HEK293 (cell line): Measurements from ENCODE around the gene ZNF582.
A peak's percentile ranks its signal among the peaks of the same experiment; 100 is the strongest.

Source experiments
- CTCF ChIA-PET: fragments of 350-600 bp; formaldehyde crosslinking; extraction: SDS; loops from one replicate; lab custom pipeline; 2021; ENCODE audit warnings: antibody characterized with exemption; lab: Yijun Ruan, JAX
- POLR2A ChIA-PET: fragments of 300-600 bp; formaldehyde crosslinking; extraction: SDS; loops from one replicate; lab custom pipeline; 2020; ENCODE audit warnings: antibody characterized with exemption, inconsistent platforms; lab: Yijun Ruan, JAX
- H3K27ac ChIP-seq: fragments of 200-500 bp; sonication (Bioruptor generic); 2 replicates; pipeline ENCODE4 v1.5.1; 2014; ENCODE audit warnings: low read depth, low read length, control low read depth, inconsistent platforms; ENCODE audit errors: extremely low read depth
- H3K36me3 ChIP-seq, 2 experiments: fragments of 200-500 bp in 1 of 2; sonication (Bioruptor generic) in 1 of 2; 1 replicate in 1 of 2; 2 replicates in 1 of 2; pipeline ENCODE4 v1.5.1; 2014 to 2017; ENCODE audit warnings: inconsistent platforms in 2 of 2, low read length in 2 of 2; ENCODE audit not compliant: control insufficient read depth in 2 of 2, insufficient read depth in 1 of 2
- H3K4me1 ChIP-seq: fragments of 200-500 bp; sonication (Bioruptor generic); 2 replicates; pipeline ENCODE4 v1.5.1; 2014; ENCODE audit warnings: mild to moderate bottlenecking, low read length, inconsistent platforms; ENCODE audit not compliant: control insufficient read depth, insufficient read depth
- H3K4me3 ChIP-seq: 2 replicates; pipeline ENCODE4 v1.5.1; 2011; ENCODE audit warnings: low read depth, mild to moderate bottlenecking, control low read depth, low read length, moderate library complexity
- H3K9me3 ChIP-seq: fragments of 200-500 bp; sonication (Bioruptor generic); 2 replicates; pipeline ENCODE4 v1.5.1; 2014; ENCODE audit warnings: low read depth, low read length, inconsistent platforms; ENCODE audit not compliant: control insufficient read depth, insufficient read depth
- SETDB1 ChIP-seq: IDR thresholded peaks from one replicate; pipeline ENCODE4 v1.6.1; 2017; ENCODE audit warnings: mild to moderate bottlenecking, low read length, moderate library complexity, mixed read lengths; ENCODE audit not compliant: insufficient read length
- TCF7L2 ChIP-seq: IDR thresholded peaks from 2 replicates; pipeline ENCODE4 v1.6.1; 2011; ENCODE audit warnings: low read depth, mild to moderate bottlenecking, inconsistent platforms, low read length, moderate library complexity, borderline replicate concordance
- TRIM28 ChIP-seq: IDR thresholded peaks from 2 replicates; pipeline ENCODE4 v1.6.1; 2011; ENCODE audit warnings: low read length, control low read depth, borderline replicate concordance
- ZNF133 ChIP-seq: fragments of 450-650 bp; formaldehyde crosslinking; IDR thresholded peaks from 2 replicates; pipeline ENCODE4 v1.5.1; 2016; ENCODE audit warnings: missing biosample characterization, missing genetic modification characterization
- ZNF223 ChIP-seq: fragments of 450-650 bp; formaldehyde crosslinking; IDR thresholded peaks from 2 replicates; pipeline ENCODE4 v1.5.1; 2016; ENCODE audit warnings: missing biosample characterization, missing genetic modification characterization
- ZNF274 ChIP-seq, 2 experiments: fragments of 200-500 bp in 1 of 2; fragments of 450-650 bp in 1 of 2; sonication (Bioruptor generic) in 1 of 2; formaldehyde crosslinking in 1 of 2; IDR thresholded peaks; 2 replicates each; pipeline versions ENCODE4 v1.5.1 to v1.6.1; 2014 to 2016; ENCODE audit warnings: borderline replicate concordance in 1 of 2, inconsistent platforms in 1 of 2, low read length in 1 of 2, missing biosample characterization in 1 of 2, missing genetic modification characterization in 1 of 2
- ZNF311 ChIP-seq: fragments of 450-650 bp; formaldehyde crosslinking; IDR thresholded peaks from 2 replicates; pipeline ENCODE4 v1.5.1; 2017; ENCODE audit warnings: missing biosample characterization, missing genetic modification characterization, borderline replicate concordance
- ZNF324 ChIP-seq: fragments of 450-650 bp; formaldehyde crosslinking; IDR thresholded peaks from 2 replicates; pipeline ENCODE4 v1.5.1; 2016; ENCODE audit warnings: missing biosample characterization, missing genetic modification characterization
- ZNF610 ChIP-seq: fragments of 450-650 bp; formaldehyde crosslinking; IDR thresholded peaks from 2 replicates; pipeline ENCODE4 v1.5.1; 2016; ENCODE audit warnings: missing biosample characterization, missing genetic modification characterization, borderline replicate concordance
- TF ChIP-seq, protein P1 (sequence below): fragments of 450-650 bp; formaldehyde crosslinking; IDR thresholded peaks from 2 replicates; pipeline ENCODE4 v1.5.1; 2016; ENCODE audit warnings: missing biosample characterization, missing genetic modification characterization
- TF ChIP-seq, protein P2 (sequence below): fragments of 450-650 bp; formaldehyde crosslinking; conservative IDR thresholded peaks from 2 replicates; pipeline ENCODE4 v1.5.1; 2016; ENCODE audit warnings: low read depth, missing biosample characterization, missing genetic modification characterization
- TF ChIP-seq, protein P3 (sequence below): fragments of 450-650 bp; formaldehyde crosslinking; IDR thresholded peaks from 2 replicates; pipeline ENCODE4 v1.5.1; 2016; ENCODE audit warnings: missing biosample characterization, missing genetic modification characterization

Gene ZNF582

DNA sequence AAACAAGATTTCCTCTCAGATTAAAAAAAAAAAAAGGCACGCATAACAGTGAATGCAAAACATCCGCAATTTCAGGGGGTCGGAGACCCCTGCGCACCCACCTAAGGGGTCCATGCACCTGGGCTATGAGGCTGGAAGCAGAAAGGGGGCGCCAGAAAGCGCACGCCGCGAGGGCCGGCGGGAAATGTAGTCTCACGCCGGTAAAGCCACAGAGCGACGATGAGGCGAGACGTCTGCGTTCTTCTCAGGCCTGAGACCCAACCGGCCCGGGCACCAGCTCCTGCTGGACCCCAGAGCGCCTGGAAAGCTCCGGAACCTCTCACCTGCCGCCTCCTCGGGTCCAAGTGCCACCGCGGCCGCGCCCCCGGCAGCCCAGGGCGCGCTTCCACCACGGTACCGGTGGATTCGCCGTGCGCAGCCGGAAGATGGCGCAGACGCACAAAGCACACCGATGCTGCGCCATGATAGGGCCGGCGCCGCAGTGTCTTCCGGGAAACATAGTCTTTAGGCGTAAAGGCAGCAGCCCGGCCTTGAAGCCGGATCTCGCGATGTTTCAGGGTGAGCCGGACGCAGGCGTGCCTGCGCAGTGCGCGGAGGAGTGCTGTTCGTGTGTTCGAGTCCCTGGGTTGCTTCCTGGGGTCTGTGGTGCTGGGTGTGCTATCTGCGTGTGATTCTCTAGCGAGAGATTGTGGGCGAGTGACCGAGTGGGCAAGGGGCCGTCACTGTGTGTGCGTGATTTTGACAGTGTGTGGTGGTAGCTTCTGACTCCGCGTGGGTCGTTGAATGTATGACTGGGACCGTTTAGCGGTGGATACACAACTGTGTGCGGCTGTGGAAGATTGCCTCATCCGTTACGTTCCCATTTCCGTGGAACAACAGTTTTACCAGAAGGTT lies at the start of gene ZNF582 (continued):
- TF ChIP-seq, protein P1, sequence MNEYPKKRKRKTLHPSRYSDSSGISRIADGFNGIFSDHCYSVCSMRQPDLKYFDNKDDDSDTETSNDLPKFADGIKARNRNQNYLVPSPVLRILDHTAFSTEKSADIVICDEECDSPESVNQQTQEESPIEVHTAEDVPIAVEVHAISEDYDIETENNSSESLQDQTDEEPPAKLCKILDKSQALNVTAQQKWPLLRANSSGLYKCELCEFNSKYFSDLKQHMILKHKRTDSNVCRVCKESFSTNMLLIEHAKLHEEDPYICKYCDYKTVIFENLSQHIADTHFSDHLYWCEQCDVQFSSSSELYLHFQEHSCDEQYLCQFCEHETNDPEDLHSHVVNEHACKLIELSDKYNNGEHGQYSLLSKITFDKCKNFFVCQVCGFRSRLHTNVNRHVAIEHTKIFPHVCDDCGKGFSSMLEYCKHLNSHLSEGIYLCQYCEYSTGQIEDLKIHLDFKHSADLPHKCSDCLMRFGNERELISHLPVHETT (tag by site-specific recombination), result no peak; the same call in none of the 2 replicates
- TF ChIP-seq ZNF311 (tag by site-specific recombination) (no peak), ZNF223 (tag by site-specific recombination) (no peak)

DNA sequence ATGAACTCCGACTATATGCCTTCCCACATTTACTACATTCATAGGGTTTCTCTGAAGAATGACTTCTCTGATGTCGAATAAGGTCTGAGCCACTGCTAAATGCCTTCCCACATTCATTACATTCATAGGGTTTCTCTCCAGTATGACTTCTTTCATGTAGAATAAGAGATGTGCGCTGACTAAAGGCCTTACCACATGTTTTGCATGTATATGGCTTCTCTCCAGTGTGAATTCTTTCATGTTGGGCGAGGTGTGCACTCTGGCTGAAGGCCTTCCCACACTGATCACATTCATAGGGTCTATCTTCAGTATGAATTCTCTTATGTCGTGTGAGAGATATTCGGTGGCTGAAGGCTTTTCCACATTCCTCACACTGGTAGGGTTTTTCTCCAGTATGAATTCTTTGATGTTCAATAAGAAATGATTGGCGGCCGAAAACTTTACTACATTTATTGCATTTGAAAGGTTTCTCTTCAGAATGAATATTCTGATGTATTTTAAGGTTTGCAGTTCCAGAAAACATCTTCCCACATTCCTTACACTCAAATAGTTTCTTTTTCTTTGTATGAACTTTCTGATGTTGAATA lies 48.0 kb upstream of the ZNF582 start:
- H3K27ac ChIP-seq, result no peak overlapping the region
- CTCF ChIA-PET, result no interaction called here
- peaks cover 3% of the 10 kb centered on the region; the same call in 1 of the 2 replicates for H3K9me3 ChIP-seq
- H3K4me1 ChIP-seq, result no peaks in the 10 kb centered on the region
- H3K36me3 ChIP-seq, result no peaks in the 10 kb centered on the region
- POLR2A ChIA-PET, result no interaction called here
- TF ChIP-seq ZNF133 (tag by site-specific recombination), result no peak
- TF ChIP-seq SETDB1, result peak; percentile 78
- peak; percentile 50; the same call in 1 of the 2 replicates for TF ChIP-seq ZNF274 (IDR thresholded peaks at IDR 0.05; ENCODE audit: low read length)
- peak; percentile 91 for TF ChIP-seq ZNF274 (tag by site-specific recombination; IDR thresholded peaks at IDR 0.05; ENCODE audit: borderline replicate concordance)
- H3K4me3 ChIP-seq, result no peak overlapping the region

DNA sequence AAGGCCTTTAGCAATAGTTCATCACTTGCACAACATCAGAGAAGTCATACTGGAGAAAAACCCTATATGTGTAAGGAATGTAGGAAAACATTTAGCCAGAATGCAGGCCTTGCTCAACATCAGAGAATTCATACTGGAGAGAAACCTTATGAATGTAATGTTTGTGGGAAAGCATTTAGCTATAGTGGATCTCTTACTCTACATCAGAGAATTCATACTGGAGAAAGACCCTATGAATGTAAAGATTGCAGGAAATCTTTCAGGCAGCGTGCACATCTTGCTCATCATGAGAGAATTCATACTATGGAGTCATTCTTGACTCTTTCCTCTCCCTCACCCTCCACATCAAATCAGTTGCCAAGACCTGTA lies 30.6 kb upstream of the ZNF582 start:
- Histone ChIP-seq H3K4me1 (no peaks in the 10 kb centered on the region), H3K27ac (no peak overlapping the region), H3K9me3 (no peaks in the 10 kb centered on the region; the same call in 1 of the 2 replicates), H3K36me3 (peaks cover 0 to 21% of the 10 kb centered on the region in 2 experiments; a peak in 1 of 3 replicates), H3K4me3 (no peak overlapping the region)
- POLR2A ChIA-PET, result no interaction called here
- CTCF ChIA-PET, result no interaction called here
- no peak for TF ChIP-seq TCF7L2
- no peak for TF ChIP-seq ZNF610 (tag by site-specific recombination)
- no peak for TF ChIP-seq ZNF324
- TF ChIP-seq TRIM28, result peak; percentile 86; the same call in 1 of the 2 replicates
- peak; percentile 99 for TF ChIP-seq SETDB1
- TF ChIP-seq, protein P2, sequence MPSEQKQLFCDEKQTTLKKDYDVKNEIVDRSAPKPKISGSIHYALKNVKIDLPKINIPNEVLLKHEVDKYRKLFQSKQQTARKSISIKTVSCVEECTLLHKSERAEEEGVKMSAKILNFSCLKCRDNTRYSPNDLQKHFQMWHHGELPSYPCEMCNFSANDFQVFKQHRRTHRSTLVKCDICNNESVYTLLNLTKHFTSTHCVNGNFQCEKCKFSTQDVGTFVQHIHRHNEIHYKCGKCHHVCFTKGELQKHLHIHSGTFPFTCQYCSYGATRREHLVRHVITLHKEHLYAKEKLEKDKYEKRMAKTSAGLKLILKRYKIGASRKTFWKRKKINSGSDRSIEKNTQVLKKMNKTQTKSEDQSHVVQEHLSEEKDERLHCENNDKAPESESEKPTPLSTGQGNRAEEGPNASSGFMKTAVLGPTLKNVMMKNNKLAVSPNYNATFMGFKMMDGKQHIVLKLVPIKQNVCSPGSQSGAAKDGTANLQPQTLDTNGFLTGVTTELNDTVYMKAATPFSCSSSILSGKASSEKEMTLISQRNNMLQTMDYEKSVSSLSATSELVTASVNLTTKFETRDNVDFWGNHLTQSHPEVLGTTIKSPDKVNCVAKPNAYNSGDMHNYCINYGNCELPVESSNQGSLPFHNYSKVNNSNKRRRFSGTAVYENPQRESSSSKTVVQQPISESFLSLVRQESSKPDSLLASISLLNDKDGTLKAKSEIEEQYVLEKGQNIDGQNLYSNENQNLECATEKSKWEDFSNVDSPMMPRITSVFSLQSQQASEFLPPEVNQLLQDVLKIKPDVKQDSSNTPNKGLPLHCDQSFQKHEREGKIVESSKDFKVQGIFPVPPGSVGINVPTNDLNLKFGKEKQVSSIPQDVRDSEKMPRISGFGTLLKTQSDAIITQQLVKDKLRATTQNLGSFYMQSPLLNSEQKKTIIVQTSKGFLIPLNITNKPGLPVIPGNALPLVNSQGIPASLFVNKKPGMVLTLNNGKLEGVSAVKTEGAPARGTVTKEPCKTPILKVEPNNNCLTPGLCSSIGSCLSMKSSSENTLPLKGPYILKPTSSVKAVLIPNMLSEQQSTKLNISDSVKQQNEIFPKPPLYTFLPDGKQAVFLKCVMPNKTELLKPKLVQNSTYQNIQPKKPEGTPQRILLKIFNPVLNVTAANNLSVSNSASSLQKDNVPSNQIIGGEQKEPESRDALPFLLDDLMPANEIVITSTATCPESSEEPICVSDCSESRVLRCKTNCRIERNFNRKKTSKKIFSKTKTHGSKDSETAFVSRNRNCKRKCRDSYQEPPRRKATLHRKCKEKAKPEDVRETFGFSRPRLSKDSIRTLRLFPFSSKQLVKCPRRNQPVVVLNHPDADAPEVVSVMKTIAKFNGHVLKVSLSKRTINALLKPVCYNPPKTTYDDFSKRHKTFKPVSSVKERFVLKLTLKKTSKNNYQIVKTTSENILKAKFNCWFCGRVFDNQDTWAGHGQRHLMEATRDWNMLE, result peak; percentile 32; the same call in 1 of the 2 replicates
- peak; percentile 90 for TF ChIP-seq ZNF274 (IDR thresholded peaks at IDR 0.05; ENCODE audit: low read length)
- peak; percentile 97 for TF ChIP-seq ZNF274 (tag by site-specific recombination; IDR thresholded peaks at IDR 0.05; ENCODE audit: borderline replicate concordance)
- TF ChIP-seq, protein P3, sequence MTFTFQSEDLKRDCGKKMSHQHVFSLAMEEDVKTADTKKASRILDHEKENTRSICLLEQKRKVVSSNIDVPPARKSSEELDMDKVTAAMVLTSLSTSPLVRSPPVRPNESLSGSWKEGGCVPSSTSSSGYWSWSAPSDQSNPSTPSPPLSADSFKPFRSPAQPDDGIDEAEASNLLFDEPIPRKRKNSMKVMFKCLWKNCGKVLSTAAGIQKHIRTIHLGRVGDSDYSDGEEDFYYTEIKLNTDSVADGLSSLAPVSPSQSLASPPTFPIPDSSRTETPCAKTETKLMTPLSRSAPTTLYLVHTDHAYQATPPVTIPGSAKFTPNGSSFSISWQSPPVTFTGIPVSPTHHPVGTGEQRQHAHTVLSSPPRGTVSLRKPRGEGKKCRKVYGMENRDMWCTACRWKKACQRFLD (tag by site-specific recombination), result no peak
- TF ChIP-seq, all 188 proteins: peak for 4
